Measurements from ENCODE around the gene DNM1L.

GRCh38 chr12:32737715-32738114, 58.6 kb downstream of the DNM1L start:
- TF ChIP-seq POLR2A (IDR thresholded peaks at IDR 0.05; ENCODE audit: low read length): no peak
- no peak for TF ChIP-seq GATA1 (IDR thresholded peaks at IDR 0.05; ENCODE audit: low read depth, low read length)

Measured in erythroblast (primary cell).